ENCODE measurements around the gene CTXND2.
A peak's percentile ranks its signal among the peaks of the same experiment; 100 is the strongest.
"Not testable (repeated sequence)": the region's sequence is repeated elsewhere in the genome, so short reads cannot be mapped to it uniquely, and the experiment has no call there.

Gene CTXND2

GRCh38 chr1:150888727-150889126 lies 1.8 kb downstream of the CTXND2 start:
- DNase-seq (ENCODE audit: insufficient read length, low spot score) (no peak), FAIRE-seq (no peak)

- DNase-seq (ENCODE audit: insufficient read length, low spot score) (peak; percentile 7), FAIRE-seq (peak; percentile 77)
Observed at GRCh38 chr1:150890033-150890416, 3.1 kb downstream of the CTXND2 start.

- FAIRE-seq = no peak
- no peak for DNase-seq (ENCODE audit: insufficient read length, low spot score)
Observed at GRCh38 chr1:150893336-150893913, 6.5 kb downstream of the CTXND2 start.

GRCh38 chr1:150895618-150896017 lies 8.7 kb downstream of the CTXND2 start:
- no peak for DNase-seq (ENCODE audit: insufficient read length, low spot score)
- no peak for FAIRE-seq

GRCh38 chr1:150899795-150900194 lies 12.9 kb downstream of the CTXND2 start:
- DNase-seq (ENCODE audit: insufficient read length, low spot score); FAIRE-seq: not testable (repeated sequence)

GRCh38 chr1:150902346-150902745 lies 15.4 kb downstream of the CTXND2 start:
- FAIRE-seq (no peak), DNase-seq (ENCODE audit: insufficient read length, low spot score) (no peak)

- no peak for DNase-seq (ENCODE audit: insufficient read length, low spot score)
- no peak for FAIRE-seq
Observed at GRCh38 chr1:150902751-150903150, 15.8 kb downstream of the CTXND2 start.

GRCh38 chr1:150905301-150905700 lies 18.4 kb downstream of the CTXND2 start:
- DNase-seq (ENCODE audit: insufficient read length, low spot score) (no peak), FAIRE-seq (no peak)

GRCh38 chr1:150906329-150906728 lies 19.4 kb downstream of the CTXND2 start:
- FAIRE-seq = no peak
- DNase-seq (ENCODE audit: insufficient read length, low spot score) = no peak

- FAIRE-seq (no peak), DNase-seq (ENCODE audit: insufficient read length, low spot score) (no peak)
Observed at GRCh38 chr1:150906813-150907212, 19.9 kb downstream of the CTXND2 start.

GRCh38 chr1:150909585-150910180 lies 22.7 kb downstream of the CTXND2 start:
- FAIRE-seq = no peak

GRCh38 chr1:150912623-150913022 lies 25.7 kb downstream of the CTXND2 start:
- no peak for DNase-seq (ENCODE audit: insufficient read length, low spot score)
- FAIRE-seq = no peak

More at GRCh38 chr1:150909585-150910180, 22.7 kb downstream of the CTXND2 start:
- no peak for DNase-seq (ENCODE audit: insufficient read length, low spot score)

- DNase-seq (ENCODE audit: insufficient read length, low spot score) (no peak), FAIRE-seq (no peak)
Observed at GRCh38 chr1:150917387-150917786, 30.5 kb downstream of the CTXND2 start.

GRCh38 chr1:150922519-150922975 lies 35.6 kb downstream of the CTXND2 start:
- FAIRE-seq = peak; percentile 86
- peak; percentile 50 for DNase-seq (ENCODE audit: insufficient read length, low spot score)

- DNase-seq (ENCODE audit: insufficient read length, low spot score) (no peak), FAIRE-seq (no peak)
Observed at GRCh38 chr1:150925080-150925479, 38.1 kb downstream of the CTXND2 start.

- peak; percentile 70 for DNase-seq (ENCODE audit: insufficient read length, low spot score)
- peak; percentile 98 for FAIRE-seq
Observed at GRCh38 chr1:150926097-150926741, 39.3 kb downstream of the CTXND2 start, which contains the start of gene SETDB1. SETDB1 (plus strand) TSS chr1:150926363; CDS start chr1:150927715, 1,352 bp downstream.

- DNase-seq (ENCODE audit: insufficient read length, low spot score) = no peak
- no peak for FAIRE-seq
Observed at GRCh38 chr1:150927624-150928023, 40.7 kb downstream of the CTXND2 start.

GRCh38 chr1:150928286-150928685 lies 41.4 kb downstream of the CTXND2 start:
- no peak for DNase-seq (ENCODE audit: insufficient read length, low spot score)
- FAIRE-seq = no peak

GRCh38 chr1:150928775-150929174 lies 41.8 kb downstream of the CTXND2 start:
- FAIRE-seq; DNase-seq (ENCODE audit: insufficient read length, low spot score): not testable (repeated sequence)

GRCh38 chr1:150931773-150932172 lies 44.8 kb downstream of the CTXND2 start:
- FAIRE-seq = no peak

GRCh38 chr1:150944856-150945255 lies 57.9 kb downstream of the CTXND2 start:
- no peak for FAIRE-seq

More at GRCh38 chr1:150931773-150932172, 44.8 kb downstream of the CTXND2 start:
- DNase-seq (ENCODE audit: insufficient read length, low spot score) = no peak

GRCh38 chr1:150954708-150955107 lies 67.8 kb downstream of the CTXND2 start:
- DNase-seq (ENCODE audit: insufficient read length, low spot score) = no peak
- no peak for FAIRE-seq

More at GRCh38 chr1:150944856-150945255, 57.9 kb downstream of the CTXND2 start:
- DNase-seq (ENCODE audit: insufficient read length, low spot score) = no peak
